K562 (cell line): ENCODE measurements around the gene NUAK2. TPM values are rescaled to one million over a fixed set of nuclear protein-coding genes. Genes with fewer than 3 reads are reported as not detected.

Experiments used
- ATAC-seq: fragments of 200-7000 bp; cut with Tn5 transposase; 3 replicates; pipeline ENCODE4 v1.9.1; 2020; ENCODE audit warnings: moderate library complexity
- BruUV-seq: library from RNA; stranded (reverse); fragments of 400-500 nt; replicated peaks from 2 replicates; lab custom pipeline; 2021; lab: Mats Ljungman, UMichigan
- CTCF ChIA-PET: fragments of 300-600 bp; formaldehyde crosslinking; extraction: SDS; loops from one replicate; lab custom pipeline; 2021; ENCODE audit warnings: low intra/inter-chr PET ratio; lab: Yijun Ruan, JAX
- POLR2A ChIA-PET: fragments of 300-600, 350-650 bp; sonication (Branson Sonifier 250); formaldehyde crosslinking; extraction: SDS; loops from one replicate; lab custom pipeline; 2021; ENCODE audit warnings: antibody characterized with exemption, inconsistent platforms; lab: Yijun Ruan, JAX
- DNase-seq, 4 experiments: peaks; one replicate each; pipeline versions ENCODE4 v3.0.0 to v3.0.0-alpha.2; 2011 to 2018; ENCODE audit warnings: low spot score in 3 of 4, mixed read lengths in 3 of 4; ENCODE audit errors: extremely low read depth in 1 of 4
- FAIRE-seq: peaks from 2 replicates; lab custom pipeline; 2011; peaks lifted over from hg19 to GRCh38; lab: Jason Lieb, UNC
- H2AFZ ChIP-seq: 2 replicates; pipeline ENCODE4 v1.6.0; 2011; ENCODE audit warnings: low read depth, low read length, control low read depth, inconsistent platforms
- H3K27ac ChIP-seq: fragments of 200-600 bp; 3 replicates; pipeline ENCODE4 v1.8.0; 2011; ENCODE audit warnings: low read depth, mild to moderate bottlenecking, control low read depth, inconsistent platforms, low read length, moderate library complexity, mixed read lengths; ENCODE audit errors: extremely low read depth
- H3K27me3 ChIP-seq, 2 experiments: fragments of 300-600 bp in 1 of 2; 2 replicates in 1 of 2; 3 replicates in 1 of 2; pipeline versions ENCODE4 v1.6.0 to v1.8.0; 2011; ENCODE audit warnings: inconsistent platforms in 2 of 2, low read length in 2 of 2, mild to moderate bottlenecking in 1 of 2, mixed read lengths in 1 of 2, moderate library complexity in 1 of 2; ENCODE audit not compliant: control insufficient read depth in 2 of 2, insufficient read depth in 2 of 2
- H3K36me3 ChIP-seq: fragments of 300-600 bp; 3 replicates; pipeline ENCODE4 v1.8.0; 2011; ENCODE audit warnings: mild to moderate bottlenecking, low read length, inconsistent platforms; ENCODE audit not compliant: control insufficient read depth, insufficient read depth
- H3K4me1 ChIP-seq, 2 experiments: fragments of 200-600 bp in 1 of 2; replicated peaks in 1 of 2; 2 replicates in 1 of 2; 3 replicates in 1 of 2; pipeline versions ENCODE4 v1.5.1 to v1.8.0; 2011; ENCODE audit warnings: inconsistent platforms in 2 of 2, low read length in 2 of 2, mild to moderate bottlenecking in 1 of 2, mixed read lengths in 1 of 2, moderate library complexity in 1 of 2; ENCODE audit not compliant: control insufficient read depth in 2 of 2, insufficient read depth in 2 of 2
- H3K4me2 ChIP-seq: 2 replicates; pipeline ENCODE4 v1.6.1; 2011; ENCODE audit warnings: low read length, control low read depth, inconsistent platforms, mixed read lengths; ENCODE audit not compliant: insufficient read depth
- H3K4me3 ChIP-seq: fragments of 200-600 bp; sonication (generic), shearing (Covaris generic); 2 replicates; pipeline ENCODE4 v1.5.1; 2016; ENCODE audit warnings: control low read depth, inconsistent platforms
- H3K79me2 ChIP-seq: fragments of 200-600 bp; 3 replicates; pipeline ENCODE4 v1.8.0; 2011; ENCODE audit warnings: low read length, inconsistent platforms; ENCODE audit not compliant: control insufficient read depth, insufficient read depth
- H3K9ac ChIP-seq, 2 experiments: 2 replicates each; pipeline versions ENCODE4 v1.6.0 to v1.6.1; 2011; ENCODE audit warnings: low read depth in 2 of 2, low read length in 2 of 2, control low read depth in 1 of 2, inconsistent platforms in 1 of 2, mild to moderate bottlenecking in 1 of 2, mixed read lengths in 1 of 2; ENCODE audit not compliant: insufficient read depth in 1 of 2
- H3K9me1 ChIP-seq: one replicate; pipeline ENCODE4 v1.6.0; 2011; ENCODE audit warnings: inconsistent platforms, mild to moderate bottlenecking, low read length, moderate library complexity; ENCODE audit not compliant: control insufficient read depth, insufficient read depth
- H3K9me3 ChIP-seq: replicated peaks from 2 replicates; pipeline ENCODE4 v1.5.1; 2011; ENCODE audit warnings: low read depth, low read length, inconsistent platforms; ENCODE audit not compliant: control insufficient read depth, insufficient read depth
- H4K20me1 ChIP-seq: replicated peaks from 2 replicates; pipeline ENCODE4 v1.6.1; 2011; ENCODE audit warnings: low read length, inconsistent platforms, mixed read lengths; ENCODE audit not compliant: control insufficient read depth, insufficient read depth
- CBX3 ChIP-seq, 2 experiments: IDR thresholded peaks; 1 replicate in 1 of 2; 2 replicates in 1 of 2; pipeline ENCODE4 v1.6.1; 2012; ENCODE audit warnings: inconsistent platforms in 2 of 2, low read length in 2 of 2, borderline replicate concordance in 1 of 2, control low read depth in 1 of 2
- CEBPG ChIP-seq, 3 experiments: fragments of 200-800 bp in 1 of 3; sonication (Bioruptor generic) in 1 of 3; sonication (generic) in 1 of 3; formaldehyde crosslinking in 1 of 3; IDR thresholded peaks in 2 of 3; conservative IDR thresholded peaks in 1 of 3; 2 replicates each; pipeline versions ENCODE4 v1.6.1 to v1.8.0; 2016 to 2022; ENCODE audit warnings: missing compliant biosample characterization in 2 of 3, missing genetic modification characterization in 2 of 3, mild to moderate bottlenecking in 1 of 3, missing genetic modification reagents in 1 of 3
- COPS2 ChIP-seq: fragments of 450-650 bp; conservative IDR thresholded peaks from 2 replicates; pipeline ENCODE4 v1.6.1; 2016; ENCODE audit warnings: mild to moderate bottlenecking, moderate library complexity
- KDM1A ChIP-seq, 2 experiments: fragments of 450-650 bp; IDR thresholded peaks; 2 replicates each; pipeline ENCODE4 v1.6.1; 2016; ENCODE audit warnings: mild to moderate bottlenecking in 2 of 2
- MAFG ChIP-seq: fragments of 450-650 bp; conservative IDR thresholded peaks from 2 replicates; pipeline ENCODE4 v1.6.1; 2016; ENCODE audit warnings: missing genetic modification characterization, missing compliant biosample characterization
- ZFP1 ChIP-seq: fragments of 450-650 bp; formaldehyde crosslinking; IDR thresholded peaks from 2 replicates; pipeline ENCODE4 v1.4.0; 2020; ENCODE audit warnings: mild to moderate bottlenecking, mixed read lengths
- ZNF77 ChIP-seq: fragments of 250-450 bp; sonication (Bioruptor Pico); IDR thresholded peaks from 2 replicates; pipeline ENCODE4 v1.5.0; 2020
- ZNF830 ChIP-seq: fragments of 250-450 bp; sonication (Bioruptor Pico); IDR thresholded peaks from 2 replicates; pipeline ENCODE4 v1.5.0; 2021; ENCODE audit warnings: mild to moderate bottlenecking
- ZSCAN32 ChIP-seq: fragments of 450-650 bp; formaldehyde crosslinking; IDR thresholded peaks from 2 replicates; pipeline ENCODE4 v1.4.0; 2020; ENCODE audit warnings: mild to moderate bottlenecking, moderate library complexity
- WGBS: fragments of 100-300 bp; shearing (Covaris generic); methylation state at CpG from one replicate; pipeline ENCODE4 v1.1.6; 2016; ENCODE audit warnings: low coverage, mixed read lengths; ENCODE audit not compliant: insufficient coverage; ENCODE audit errors: missing lambda C conversion rate; 5-methylcytosine and 5-hydroxymethylcytosine counted together
- in situ Hi-C: fragments of 300-500 bp; cut with MboI; formaldehyde crosslinking; loops from 4 replicates; pipeline ENCODE4 v1.15.0; 2018; ENCODE audit warnings: inconsistent platforms, mixed read lengths
- intact Hi-C: fragments of 100-400 bp; cut with micrococcal nuclease; formaldehyde crosslinking; loops from 2 replicates; pipeline ENCODE4 v1.14.2; 2022
- polyA plus RNA-seq, 8 experiments: library from polyadenylated mRNA; depleted of rRNA in 4 of 8; stranded (reverse) in 5 of 8; unstranded in 3 of 8; fragments of >200 nt; fragmentation: Nextera tagmentation in 2 of 8; fragmentation: Illumina TruSeq in 1 of 8; extraction: Ambion mirVana in 2 of 8; extraction: Trizol in 1 of 8; gene quantifications; 2 replicates each; pipeline versions ENCODE4 v1.2.1 to v1.2.3, GENCODE V29; 2011 to 2014; ENCODE audit warnings: inconsistent platforms in 1 of 8, missing spikeins in 1 of 8
- total RNA-seq, 7 experiments: library from RNA; depleted of rRNA in 6 of 7; stranded (reverse); fragments of >200 nt in 6 of 7; fragmentation: Illumina TruSeq in 2 of 7; extraction: Trizol in 2 of 7; gene quantifications; 2 replicates each; pipeline versions ENCODE4 v1.2.1 to v1.2.3, GENCODE V29; 2011 to 2021; ENCODE audit warnings: low replicate concordance in 1 of 7
- TF ChIP-seq, protein P1 (sequence below): sonication (generic); formaldehyde crosslinking; IDR thresholded peaks from 2 replicates; pipeline ENCODE4 v1.8.0; 2022; ENCODE audit warnings: mild to moderate bottlenecking, missing genetic modification reagents
- TF ChIP-seq, protein P2 (sequence below): sonication (generic); formaldehyde crosslinking; IDR thresholded peaks from 2 replicates; pipeline ENCODE4 v1.8.0; 2022; ENCODE audit warnings: mild to moderate bottlenecking, low read depth, missing genetic modification reagents

The NUAK2 gene
- total and polyA plus RNA-seq, 9 of the 15 experiments (the other 6 are each of a cell fraction or from before 2014, with no cell fraction given), result 0.04 to 0.44 (median 0.14) TPM

DNA sequence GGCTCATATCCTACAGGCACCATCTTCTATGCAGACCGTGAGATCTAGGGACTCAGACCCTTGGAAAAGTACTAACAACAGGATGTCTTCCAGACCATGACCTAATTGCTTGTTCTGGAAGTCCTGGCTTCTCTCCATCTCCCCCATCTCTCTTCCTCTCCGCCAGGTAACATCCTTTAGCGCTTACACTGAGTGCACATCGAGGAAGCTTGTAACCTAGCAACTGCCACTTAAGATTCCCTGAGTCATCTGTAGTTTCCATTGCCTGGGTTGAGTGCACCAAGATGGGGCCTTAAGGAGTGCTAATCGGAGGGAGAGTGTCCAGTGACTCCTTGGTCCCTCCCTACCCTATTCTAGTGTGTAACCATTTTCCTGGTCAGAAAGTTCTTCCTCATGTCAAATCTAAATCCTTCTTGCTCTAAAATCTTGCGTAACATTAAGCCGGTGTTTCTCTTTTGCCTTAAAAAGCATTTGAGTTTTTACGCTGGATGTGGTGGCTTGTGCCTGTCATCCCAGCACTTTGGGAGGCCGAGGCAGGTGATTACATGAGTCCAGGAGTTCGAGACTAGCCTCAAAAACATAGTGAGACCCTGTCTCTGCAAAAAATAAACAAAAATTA is 25.5 kb upstream of the NUAK2 start (continued):
- TF ChIP-seq CEBPG (CRISPR knock-in tag; IDR thresholded peaks at IDR 0.05) (no peak), CEBPG (tag; conservative IDR thresholded peaks at IDR 0.05 in 1 of 2, IDR thresholded peaks at IDR 0.05 in 1 of 2) (peak; percentile 61 to 68; a peak in 3 of 4 replicates), ZFP1 (CRISPR knock-in tag) (no peak)
- TF ChIP-seq, protein P1, sequence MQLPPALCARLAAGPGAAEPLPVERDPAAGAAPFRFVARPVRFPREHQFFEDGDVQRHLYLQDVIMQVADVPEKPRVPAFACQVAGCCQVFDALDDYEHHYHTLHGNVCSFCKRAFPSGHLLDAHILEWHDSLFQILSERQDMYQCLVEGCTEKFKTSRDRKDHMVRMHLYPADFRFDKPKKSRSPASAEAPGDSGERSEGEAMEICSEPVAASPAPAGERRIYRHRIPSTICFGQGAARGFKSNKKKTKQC, result no peak

DNA sequence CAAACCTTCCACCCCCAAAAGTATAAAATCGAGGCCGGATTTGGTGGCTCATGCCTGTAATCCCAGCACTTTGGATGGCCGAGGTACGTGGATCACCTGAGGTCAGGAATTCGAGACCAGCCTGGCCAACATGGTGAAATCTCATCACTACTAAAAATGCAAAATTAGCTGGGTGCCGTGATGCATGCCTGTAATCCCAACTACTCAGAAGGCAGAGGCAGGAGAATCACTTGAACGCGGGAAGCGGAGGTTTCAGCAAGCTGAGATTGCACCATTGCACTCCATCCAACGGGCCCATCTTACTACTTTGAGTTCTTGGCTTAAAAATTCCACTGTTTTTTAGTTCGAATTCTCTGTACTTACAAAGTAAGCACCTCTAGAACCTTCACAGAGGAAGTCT is 24.2 kb upstream of the NUAK2 start:
- CTCF ChIA-PET, result no interaction called here
- H3K27ac ChIP-seq, result no peak overlapping the region
- H3K4me3 ChIP-seq, result no peak overlapping the region
- 3% methylated on average over 11 of the region's 11 CpGs for WGBS
- intact Hi-C loops, result no loop called here
- no peaks in the 10 kb centered on the region for H3K9me3 ChIP-seq
- H3K79me2 ChIP-seq, result no peaks in the 10 kb centered on the region
- H4K20me1 ChIP-seq, result peaks cover 27% of the 10 kb centered on the region; the same call in 1 of the 2 replicates
- FAIRE-seq (no peak), DNase-seq (no peak)
- H3K4me1 ChIP-seq, result peaks cover 11 to 19% of the 10 kb centered on the region in 2 experiments
- no peaks in the 10 kb centered on the region for H3K36me3 ChIP-seq
- peaks cover 53 to 82% of the 10 kb centered on the region in 2 experiments for H3K27me3 ChIP-seq
- peak; percentile 66 to 71; a peak in 3 of 4 replicates for TF ChIP-seq KDM1A (IDR thresholded peaks at IDR 0.05)
- TF ChIP-seq COPS2, result no peak
- TF ChIP-seq ZNF830 (CRISPR knock-in tag), result no peak
- no peak for TF ChIP-seq ZNF77 (CRISPR knock-in tag)
- TF ChIP-seq, protein P2, sequence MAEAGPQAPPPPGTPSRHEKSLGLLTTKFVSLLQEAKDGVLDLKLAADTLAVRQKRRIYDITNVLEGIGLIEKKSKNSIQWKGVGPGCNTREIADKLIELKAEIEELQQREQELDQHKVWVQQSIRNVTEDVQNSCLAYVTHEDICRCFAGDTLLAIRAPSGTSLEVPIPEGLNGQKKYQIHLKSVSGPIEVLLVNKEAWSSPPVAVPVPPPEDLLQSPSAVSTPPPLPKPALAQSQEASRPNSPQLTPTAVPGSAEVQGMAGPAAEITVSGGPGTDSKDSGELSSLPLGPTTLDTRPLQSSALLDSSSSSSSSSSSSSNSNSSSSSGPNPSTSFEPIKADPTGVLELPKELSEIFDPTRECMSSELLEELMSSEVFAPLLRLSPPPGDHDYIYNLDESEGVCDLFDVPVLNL (CRISPR knock-in tag), result no peak
- no peak for TF ChIP-seq ZSCAN32 (CRISPR knock-in tag)
- TF ChIP-seq MAFG (tag), result no peak
- no peak for TF ChIP-seq CBX3 (IDR thresholded peaks at IDR 0.05; ENCODE audit: borderline replicate concordance in 1 of 2, low read length in 2 of 2)
- TF ChIP-seq, all 486 proteins: peak for 1
- Histone ChIP-seq H2AFZ (no peak overlapping the region), H3K9ac (no peak overlapping the region), H3K4me2 (no peak overlapping the region), H3K9me1 (no peaks in the 10 kb centered on the region)
- POLR2A ChIA-PET, result interaction anchor here (0.8 to 1.6 kb wide), 2 partner anchors 8 to 32 kb away, joined by 3 to 5 read pairs; no protein-coding TSS in a partner anchor
- ATAC-seq, result no peak
- in situ Hi-C loops, result no loop called here
- no TSS peak for BruUV-seq
